Right kidney (tissue), 1 donor: ENCODE results near the gene LTBP1.
"Not testable (repeated sequence)": the region's sequence is repeated elsewhere in the genome, so short reads cannot be mapped to it uniquely, and the experiment has no call there.

Source experiments
- DNase-seq: peaks from one replicate; pipeline ENCODE4 v3.0.0-alpha.2; 2016

Gene LTBP1

DNA sequence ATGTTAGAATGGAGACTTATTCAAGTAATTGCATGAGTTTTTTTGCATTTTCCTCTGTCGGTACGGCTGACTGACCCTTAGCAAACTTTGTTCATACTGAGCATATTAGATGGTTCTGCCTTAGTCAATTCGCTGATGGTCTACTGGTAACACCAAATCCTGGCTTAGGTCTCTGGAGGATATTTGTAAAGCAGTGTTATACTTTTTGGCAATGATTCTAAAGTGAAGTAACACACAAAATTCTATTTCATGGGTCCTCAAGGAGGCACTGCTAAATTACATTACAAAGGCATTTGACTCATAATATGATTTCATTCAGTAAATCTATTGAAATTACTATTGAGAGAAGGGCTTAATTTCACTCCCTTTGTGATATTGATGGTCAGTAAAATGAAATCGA is 282.9 kb downstream of the LTBP1 start:
- DNase-seq: no peak

DNA sequence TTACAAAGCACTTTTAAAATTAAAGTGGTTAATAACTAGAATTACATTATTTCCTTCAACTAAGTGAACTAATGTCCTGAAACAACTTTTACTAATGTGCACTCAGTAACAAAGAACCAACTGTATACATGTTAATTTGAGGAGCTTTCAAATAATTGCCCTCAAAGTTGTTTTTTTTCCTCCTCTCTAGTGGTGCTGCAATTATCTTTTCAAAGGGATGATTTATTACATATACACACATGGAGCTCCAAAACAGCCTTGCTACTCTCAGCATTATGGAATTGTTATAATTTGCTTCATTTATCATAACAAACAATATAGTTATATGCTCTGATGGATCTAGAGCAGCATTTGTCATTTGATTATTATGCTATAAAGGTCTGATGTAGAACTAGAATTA is 283.4 kb downstream of the LTBP1 start:
- DNase-seq: no peak

DNA sequence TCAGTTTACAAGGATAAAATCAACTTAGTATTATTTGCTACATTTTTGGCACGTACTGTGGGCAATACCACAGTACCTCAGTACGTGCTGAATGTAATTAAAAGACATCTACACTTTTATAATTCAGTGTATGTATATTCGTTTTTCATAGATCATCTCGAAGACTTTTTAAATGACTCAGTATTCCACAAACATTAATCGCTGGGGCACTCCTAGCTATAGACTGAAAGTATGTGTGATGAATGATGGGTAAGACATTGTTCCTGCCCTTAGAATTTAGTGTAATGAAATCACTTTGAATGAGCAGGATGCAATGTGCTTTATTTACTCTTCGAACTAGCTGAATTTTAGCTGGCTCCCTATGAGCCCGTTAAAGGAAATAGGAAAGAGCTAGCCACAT is 284.1 kb downstream of the LTBP1 start:
- DNase-seq: no peak

DNA sequence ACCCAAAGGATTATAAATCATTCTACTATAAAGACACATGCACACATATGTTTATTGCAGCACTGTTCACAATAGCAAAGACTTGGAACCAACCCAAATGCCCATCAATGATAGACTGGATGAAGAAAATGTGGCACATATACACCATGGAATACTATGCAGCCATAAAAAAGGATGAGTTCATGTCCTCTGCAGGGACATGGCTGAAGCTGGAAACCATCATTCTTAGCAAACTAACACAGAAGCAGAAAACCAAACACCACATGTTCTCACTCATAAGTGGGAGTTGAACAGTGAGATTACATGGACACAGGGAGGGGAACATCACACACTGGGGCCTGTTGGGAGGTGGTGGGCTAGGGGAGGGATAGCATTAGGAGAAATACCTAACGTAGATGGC is 288.8 kb downstream of the LTBP1 start:
- DNase-seq: not testable (repeated sequence)

DNA sequence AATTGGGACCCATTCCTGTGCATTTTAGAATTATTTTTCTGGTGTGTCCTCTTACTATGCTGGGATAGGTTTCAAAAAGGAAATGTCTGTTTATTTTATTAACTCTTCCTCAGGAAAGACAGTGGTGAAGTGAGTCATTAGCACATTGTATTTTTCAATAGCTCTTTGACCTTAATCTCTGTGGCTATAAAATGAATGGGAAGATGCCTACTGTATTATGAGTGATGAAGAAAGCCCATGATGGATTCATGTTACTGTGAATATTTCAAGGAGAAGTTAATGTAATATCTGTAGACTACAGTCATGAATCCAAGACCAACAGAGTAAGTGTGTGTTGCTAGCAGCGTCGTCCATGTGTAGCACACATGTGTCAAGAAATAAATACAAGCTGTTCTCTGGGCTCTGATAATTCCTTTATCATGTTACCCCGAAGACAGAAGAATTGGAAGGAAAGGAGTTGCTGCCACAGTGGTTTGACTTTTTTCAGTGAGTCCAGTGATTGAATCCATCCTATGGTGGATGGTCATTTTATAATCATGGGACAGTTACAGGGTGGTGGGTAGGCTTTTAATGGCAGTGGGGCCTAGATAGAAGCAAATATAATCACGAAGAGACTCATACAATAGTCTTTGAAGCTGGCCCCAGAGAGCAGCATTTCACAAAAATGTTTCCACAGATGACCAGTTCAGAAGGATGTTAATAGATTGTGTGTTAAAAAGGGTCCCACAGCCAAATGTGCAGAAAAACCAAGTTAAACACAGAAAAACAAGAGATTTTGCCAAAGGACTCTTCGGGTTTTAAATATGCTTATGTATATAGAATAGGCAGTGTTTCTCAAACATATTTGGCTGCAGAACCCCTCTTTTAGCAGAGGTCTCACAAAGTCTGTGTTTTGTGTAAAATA is 290.0 kb downstream of the LTBP1 start:
- DNase-seq: no peak

DNA sequence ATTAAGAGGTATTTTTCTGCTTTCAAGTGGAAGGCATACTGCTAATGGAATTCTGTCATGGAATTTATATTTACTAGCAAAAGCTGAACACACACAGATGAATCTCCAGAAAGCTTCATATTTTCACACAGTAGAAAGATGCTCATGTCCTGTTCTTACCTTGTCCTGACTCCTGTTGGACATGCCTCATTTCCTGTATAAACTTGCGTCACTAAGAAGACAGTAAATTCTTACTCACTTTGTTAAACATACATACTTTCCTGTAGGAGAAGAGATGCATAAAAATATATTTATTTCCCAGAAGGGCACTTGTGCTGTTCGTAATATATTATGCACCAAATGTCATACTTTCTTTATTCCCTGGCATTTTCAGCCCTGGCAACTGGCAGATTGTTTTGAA is 291.4 kb downstream of the LTBP1 start:
- no peak for DNase-seq

DNA sequence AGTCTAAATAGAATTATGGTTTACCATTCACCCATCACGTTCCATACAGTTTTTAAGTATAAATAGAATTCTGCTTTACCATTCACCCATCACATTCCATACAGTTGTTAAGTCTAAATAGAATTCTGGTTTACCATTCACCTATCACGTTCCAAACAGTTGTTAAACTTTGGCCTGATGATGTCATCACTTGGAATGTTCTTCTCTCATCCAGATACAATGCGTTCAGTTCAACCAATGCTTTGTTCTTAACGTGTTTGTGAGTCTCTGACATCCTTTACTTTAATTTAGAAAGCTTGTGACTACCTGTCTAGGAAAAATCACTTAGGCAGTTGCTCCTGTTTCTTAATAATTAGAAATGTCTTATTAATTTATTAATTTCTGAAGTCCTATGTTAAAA is 293.4 kb downstream of the LTBP1 start:
- DNase-seq: no peak

DNA sequence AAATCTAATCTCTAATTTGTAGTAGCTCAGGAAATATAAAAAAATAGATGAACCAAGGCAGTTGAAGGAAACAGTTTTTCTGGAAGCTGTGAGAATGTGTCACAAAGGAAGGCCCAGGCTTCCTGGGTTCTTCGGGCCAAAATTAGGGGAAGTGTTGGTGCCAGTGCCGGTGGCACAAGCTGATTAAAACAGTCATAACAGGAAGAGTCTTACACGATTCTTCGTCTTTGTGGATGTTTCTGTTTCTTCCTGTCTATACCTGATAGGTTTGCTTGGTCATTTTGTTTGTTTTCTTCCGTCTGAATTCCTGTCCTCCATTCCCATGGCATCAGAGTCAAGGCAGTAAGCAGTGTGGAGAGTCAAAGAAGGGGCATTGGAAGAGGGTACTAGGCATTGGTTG is 294.3 kb downstream of the LTBP1 start:
- no peak for DNase-seq

DNA sequence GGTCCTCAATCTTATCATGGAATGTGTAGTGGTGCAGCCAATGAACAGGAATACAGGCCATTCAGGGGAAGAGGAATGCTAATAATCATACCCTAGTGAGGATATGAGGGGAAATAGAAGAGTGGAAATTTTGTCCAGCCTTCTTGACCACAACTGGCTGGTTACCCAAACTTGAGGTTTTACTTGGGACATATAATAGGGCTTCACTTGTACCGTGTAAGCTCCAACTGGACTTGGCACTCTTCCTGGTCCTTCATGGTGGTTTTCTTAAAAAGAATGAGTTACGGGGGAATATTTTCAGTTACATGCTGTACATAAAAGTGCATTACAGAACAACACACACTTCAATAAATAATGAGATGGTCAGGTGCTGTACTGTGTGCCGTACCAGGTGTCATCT is 294.8 kb downstream of the LTBP1 start:
- DNase-seq: no peak

DNA sequence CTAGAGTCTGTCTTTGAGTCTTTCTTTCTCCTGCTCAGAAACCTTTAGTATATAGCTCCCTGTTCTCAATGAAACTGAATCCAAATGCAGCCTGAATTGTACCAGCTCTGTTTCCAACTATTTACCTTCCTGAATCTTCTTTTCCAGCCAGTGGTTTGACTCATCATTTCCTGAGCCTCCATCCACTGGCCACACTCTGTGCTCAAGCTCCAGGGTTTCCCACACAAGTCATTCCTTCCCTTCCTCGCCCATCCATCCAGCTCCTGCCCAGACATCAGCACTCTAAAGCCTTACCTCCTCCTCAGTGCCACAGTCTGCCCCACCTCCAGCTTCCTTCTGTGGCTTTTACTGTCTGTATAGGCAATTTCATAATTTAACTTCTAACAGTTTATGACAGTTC is 296.1 kb downstream of the LTBP1 start:
- no peak for DNase-seq

DNA sequence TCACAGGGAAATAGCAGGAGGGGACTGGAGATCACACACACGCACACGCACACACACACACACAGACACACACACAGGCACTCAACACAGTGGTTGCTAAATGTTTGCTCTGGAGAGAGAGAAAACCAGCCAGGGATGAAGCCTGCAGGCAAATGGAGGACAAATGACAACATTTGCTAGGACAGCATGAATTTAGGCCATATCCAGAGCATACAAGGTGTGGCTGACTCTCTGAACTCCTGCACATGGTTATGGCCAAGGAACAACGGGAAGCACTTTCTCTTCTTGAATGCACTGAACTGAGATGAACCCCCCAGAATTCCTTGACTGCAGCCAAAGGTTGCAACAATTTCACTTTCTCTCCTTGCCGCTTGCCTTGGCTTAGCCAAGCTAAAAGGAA is 299.7 kb downstream of the LTBP1 start:
- no peak for DNase-seq

DNA sequence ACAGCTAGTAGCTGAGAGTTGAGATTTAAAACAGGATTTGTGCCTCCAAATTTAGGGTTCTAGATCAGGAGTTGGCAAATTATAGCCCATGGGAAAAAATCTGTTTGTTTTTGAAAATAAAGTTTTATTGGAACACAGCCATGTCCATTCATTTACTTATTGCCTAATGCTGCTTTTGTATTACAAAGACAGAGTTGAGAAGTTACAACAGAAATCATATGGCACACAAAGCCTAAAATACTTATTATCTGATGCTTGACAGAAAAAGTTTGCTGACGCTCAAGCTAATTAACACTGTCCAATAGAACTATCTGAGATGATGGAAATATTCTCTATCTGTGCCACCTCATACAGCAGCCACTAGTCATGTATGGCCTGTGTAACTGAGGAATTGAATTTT is 300.6 kb downstream of the LTBP1 start:
- no peak for DNase-seq

DNA sequence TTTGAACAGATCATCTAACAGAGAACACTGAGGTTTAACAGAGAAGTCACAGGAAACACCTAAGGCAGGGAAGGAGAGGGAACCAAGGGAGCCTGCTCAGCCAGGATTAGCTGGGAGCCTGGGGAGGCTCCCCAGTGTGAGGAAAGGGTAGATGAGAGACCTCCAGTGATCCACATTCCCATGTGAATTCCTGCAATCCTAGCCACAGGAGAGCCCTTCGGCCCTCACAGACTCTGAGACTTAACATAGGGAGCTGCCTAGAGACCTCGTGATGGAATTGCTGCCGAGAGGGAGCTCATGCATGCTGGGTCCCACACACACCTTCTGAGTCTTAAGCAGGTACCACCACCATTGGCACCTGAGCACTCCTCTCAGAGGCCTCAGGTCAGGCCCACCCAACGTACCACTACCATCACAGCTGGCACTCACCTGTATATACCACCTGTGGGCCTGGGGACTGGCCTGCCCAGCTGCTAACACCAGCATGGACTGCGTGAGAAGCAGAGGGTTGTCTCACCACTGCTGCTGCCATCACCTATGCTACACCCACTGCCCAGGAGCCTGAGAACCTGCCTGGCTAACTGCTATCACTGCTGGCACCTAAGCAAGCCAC is 303.8 kb downstream of the LTBP1 start:
- no peak for DNase-seq

DNA sequence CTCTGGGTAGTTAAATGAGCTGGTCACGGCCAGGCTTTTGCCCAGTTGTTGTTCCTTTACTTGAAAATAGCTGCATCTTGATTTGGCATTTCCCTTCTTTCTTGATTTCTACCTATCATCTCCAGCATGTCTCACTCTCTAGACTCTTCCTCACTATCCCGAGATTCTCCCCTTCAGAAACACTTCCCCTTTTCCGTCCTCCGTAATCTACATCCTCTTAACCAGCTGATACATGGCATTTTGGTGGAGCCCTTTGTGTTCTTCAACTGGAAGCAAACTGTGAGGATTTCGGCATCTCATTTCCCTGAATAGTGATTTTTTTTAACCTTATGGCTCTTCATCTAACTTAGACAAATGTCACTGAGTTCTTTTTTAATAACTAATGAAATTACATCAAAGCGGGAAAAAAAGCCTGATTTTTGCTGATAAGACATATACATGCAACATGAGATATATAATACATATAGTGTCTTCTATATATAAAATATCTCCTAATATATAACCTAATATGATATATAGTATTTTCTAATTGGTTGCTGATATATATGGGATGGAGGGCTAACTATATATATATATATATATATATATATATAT is 309.5 kb downstream of the LTBP1 start:
- DNase-seq: no peak

DNA sequence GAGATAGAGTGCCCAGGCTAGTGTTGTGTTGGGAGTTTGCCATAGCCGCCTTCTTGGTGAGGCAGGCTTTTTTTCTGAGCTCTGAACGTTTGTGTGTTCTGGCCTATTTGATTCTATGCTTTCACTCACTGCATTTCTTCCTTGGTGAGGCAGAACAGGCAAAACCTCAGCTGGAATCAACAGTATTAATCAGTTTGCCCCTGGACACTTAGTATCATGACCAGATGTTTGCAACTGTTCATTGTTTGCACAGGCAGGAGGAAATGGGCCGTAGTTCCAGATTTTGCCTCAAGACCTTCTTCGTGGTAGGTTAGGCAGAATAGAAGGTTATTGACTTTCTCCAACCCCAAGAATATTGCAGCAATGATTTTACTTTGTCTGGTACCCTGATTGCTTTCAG is 311.6 kb downstream of the LTBP1 start:
- no peak for DNase-seq

DNA sequence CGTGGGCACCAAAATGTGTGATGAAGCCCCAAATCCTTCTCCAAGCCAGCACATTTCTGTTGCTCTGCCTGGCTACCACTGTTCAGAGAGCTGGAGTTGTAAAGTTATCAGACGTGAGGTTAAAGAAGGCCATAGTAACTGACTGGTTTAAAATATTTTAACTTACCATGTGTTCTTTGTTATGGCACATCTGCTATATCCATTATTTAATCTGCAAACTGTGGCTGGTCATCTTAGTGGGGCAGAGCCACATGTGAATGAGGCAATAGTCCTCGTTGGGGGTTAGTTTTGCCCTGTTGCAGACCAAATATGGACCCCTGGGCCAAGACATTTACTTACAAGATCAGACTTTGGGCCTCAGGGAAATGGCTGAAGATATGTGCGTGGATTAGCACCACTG is 315.3 kb downstream of the LTBP1 start:
- no peak for DNase-seq

DNA sequence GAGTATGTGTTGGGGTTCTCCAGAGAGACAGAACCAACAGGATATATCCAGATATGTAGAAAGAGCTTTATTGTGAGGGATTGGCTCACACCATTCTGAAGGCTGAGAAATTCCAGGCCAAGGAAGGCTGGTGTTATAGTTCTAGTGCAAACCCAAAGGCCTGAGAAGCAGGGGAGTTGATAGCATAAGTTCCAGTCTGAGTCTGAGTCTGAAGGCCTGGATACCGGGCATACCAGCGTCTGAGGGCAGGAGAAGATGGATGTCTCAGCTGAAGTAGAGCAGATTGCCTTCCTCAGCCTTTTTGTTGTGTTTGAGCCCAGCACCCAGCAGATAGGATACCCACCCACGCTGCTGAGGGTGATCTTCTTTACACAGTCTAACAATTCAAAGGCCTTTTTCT is 318.0 kb downstream of the LTBP1 start:
- DNase-seq: no peak

DNA sequence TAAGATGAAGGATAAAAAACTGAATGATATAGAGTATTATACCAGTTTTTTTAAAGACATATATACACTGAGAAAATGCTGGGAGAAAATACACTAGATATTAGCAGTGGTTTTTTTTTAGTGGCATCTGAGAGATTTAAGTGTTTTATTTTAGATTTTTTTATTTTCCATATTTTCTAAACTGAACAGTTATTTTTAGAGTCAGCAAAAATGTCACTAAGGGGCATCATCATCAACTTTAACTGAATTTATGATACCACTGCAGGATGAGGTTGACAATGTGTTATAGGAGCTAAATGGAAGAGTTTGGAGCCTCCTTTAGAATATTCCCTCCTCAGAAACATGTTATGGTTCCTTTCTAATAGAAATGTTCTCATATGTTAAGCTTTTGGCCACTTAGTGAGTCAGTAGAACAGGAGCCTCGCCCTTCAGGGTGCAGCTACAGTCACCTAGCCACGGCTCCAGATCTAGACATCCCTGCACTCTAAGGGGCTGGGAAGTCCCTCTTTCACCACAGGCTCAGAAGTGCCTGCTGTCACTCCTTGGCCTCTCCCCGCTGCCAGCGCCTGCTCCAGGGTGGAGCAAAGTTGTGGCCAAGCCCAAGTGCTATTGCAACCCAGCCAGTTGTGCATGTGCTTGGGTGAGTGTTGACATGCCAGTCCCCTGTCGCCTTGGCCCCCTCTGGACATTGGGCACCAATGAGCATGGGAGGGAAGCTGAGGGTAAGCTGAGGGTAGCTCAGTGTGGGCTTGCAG is 319.0 kb downstream of the LTBP1 start:
- DNase-seq: no peak

DNA sequence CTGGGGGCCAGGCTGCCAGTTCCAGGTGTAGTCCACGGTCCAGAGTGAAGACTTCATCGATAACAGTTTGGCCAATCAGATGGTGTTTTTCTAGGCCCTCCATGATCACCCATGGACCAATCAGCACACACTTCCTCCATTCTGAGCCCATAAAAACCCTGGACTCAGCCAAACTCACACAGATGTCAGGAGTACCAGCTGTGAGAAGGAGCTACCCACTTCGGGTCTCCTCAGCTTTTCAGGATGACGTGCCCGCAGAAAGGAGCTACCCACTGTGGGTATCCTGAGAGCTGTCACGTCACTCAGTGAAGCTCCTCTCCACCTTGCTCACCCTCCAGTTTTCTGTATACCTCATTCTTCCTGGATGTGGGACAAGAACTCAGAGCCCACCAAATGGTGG is 319.7 kb downstream of the LTBP1 start:
- no peak for DNase-seq

DNA sequence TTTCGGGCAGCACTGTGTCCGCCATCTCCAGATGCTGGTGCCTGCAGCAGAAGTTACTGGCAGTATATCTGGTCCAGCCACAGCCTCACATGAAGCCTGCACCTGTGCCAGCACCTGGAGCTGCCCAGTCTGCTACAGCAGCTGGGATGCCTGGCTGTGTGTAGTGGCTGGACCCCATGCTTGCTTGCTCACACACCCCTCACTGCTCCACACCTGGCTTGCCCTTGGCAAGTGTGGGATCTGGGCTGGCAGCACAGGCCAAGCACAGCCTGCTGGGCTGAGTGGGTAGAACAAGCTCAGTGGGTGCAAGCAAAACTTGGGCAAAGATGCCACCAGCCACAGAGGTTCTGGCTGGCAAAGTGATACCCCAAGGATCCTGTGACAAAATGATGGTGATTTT is 320.3 kb downstream of the LTBP1 start:
- no peak for DNase-seq

DNA sequence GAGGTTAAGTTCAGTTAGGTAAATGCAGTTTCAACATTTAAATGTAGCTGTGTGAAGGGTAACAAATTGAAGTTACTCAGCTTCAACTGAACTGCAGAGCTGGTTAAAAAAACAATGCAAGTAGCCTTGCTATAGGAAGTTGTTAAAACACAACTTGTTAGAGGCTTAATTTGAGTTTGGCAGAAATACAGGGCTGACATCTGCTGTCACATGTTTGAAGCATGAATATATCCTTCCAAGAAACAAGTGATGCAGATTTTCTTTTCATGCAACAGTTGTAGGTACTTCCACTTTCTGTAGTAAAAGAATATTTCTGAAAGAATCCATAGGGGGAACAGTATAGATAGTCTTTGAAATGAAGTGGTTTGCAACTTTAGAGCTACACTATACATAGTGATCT is 321.0 kb downstream of the LTBP1 start:
- DNase-seq: no peak

DNA sequence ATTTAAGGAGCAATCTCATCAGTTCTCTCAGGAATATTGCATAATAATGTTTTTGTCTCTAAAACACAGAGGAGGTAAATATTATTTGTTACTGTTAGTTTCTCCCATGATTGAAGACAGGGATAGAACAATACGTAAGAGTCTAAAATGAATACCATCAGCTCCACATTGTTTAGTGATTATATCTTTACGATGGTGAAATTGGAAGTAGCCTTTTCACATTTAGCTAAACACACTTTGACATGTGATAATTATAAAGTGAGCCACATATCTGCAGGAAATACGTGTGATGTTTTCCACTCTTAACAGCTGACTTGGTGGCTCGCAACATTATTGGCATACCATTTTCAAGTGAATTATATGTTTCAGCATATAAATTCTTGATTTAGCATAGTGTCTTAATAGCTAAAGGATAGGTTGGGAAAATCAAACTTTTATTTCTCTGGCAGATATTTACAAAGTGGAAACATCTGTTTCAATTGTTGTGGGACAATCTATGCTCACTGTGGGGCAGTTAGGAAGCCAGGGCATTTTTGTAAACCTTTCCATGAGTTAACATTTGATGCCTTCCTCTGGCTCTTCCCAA is 321.6 kb downstream of the LTBP1 start:
- DNase-seq: no peak

DNA sequence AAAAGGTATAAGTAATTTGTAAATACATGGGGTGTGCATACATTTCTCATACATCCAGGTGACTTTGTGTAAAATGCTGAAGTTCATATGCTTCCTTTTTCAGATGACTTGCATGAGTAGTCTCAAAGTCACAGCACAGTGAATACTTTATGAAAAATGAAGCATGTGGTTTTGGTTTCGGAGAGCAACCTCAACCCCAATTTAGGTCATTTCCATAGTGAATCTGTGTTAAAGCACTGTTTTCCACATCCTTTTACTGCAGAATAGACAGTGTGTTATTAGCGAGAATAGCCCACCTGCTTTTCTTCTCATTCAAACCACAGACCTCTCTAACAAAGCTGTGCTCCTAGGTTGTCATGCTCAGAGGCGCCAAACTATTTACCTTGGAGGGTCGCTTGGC is 325.2 kb downstream of the LTBP1 start:
- DNase-seq: no peak
